ENCODE data around the gene ARHGAP9.

DNA sequence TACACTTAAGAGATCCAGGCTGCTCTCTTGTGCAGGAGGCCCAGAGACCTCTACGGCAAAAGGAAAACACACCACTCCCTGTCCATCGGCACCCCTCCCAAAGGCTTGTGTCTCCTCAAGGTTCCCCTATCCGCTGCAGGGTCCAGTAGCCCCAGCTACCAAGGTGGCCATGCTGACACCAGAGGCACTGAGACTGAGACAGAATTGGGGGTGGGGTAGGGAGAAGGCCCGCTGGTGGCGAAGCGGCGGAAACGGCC is 40.1 kb upstream of the ARHGAP9 start:
- TF ChIP-seq EZH2phosphoT487 (IDR thresholded peaks at IDR 0.05; ENCODE audit: insufficient read depth, low read depth) (no peak), EZH2 (IDR thresholded peaks at IDR 0.05; ENCODE audit: insufficient read depth, poor library complexity, severe bottlenecking) (no peak)

All from GM23248 (cell line).